Measurements from ENCODE around the gene PRND. TPM values are rescaled to one million over a fixed set of nuclear protein-coding genes. Genes with fewer than 3 reads are reported as not detected.
"Not testable (repeated sequence)": the region's sequence is repeated elsewhere in the genome, so short reads cannot be mapped to it uniquely, and the experiment has no call there.

PRND gene
- total RNA-seq, 4 donors from 2014 or later: under 0.01 TPM; not detected in 3

GRCh38 chr20:4749326-4749725, 27.6 kb downstream of the PRND start:
- DNase-seq (ENCODE audit: low spot score in 2 of 2): no peak
- no peaks in the 10 kb centered on the region for H3K9me3 ChIP-seq
- H3K27me3 ChIP-seq: peaks cover 0 to 7% of the 10 kb centered on the region in 2 donors

GRCh38 chr20:4750381-4750780, 28.7 kb downstream of the PRND start:
- Histone ChIP-seq H3K27me3 (peaks cover 0 to 7% of the 10 kb centered on the region in 2 donors), H3K9me3 (no peaks in the 10 kb centered on the region), H3K36me3 (no peaks in the 10 kb centered on the region), H3K4me1 (no peaks in the 10 kb centered on the region), H3K4me3 (no peak overlapping the region), H3K27ac (no peak overlapping the region)
- no peak for TF ChIP-seq CTCF (IDR thresholded peaks at IDR 0.05)
- TF ChIP-seq EP300 (IDR thresholded peaks at IDR 0.05): no peak
- TF ChIP-seq POLR2A (IDR thresholded peaks at IDR 0.05): no peak
- WGBS, 2 donors: 62 to 84% methylated on average over 3 to 4 of the region's 4 CpGs
- DNase-seq (ENCODE audit: low spot score in 2 of 2): no peak

More at GRCh38 chr20:4749326-4749725, 27.6 kb downstream of the PRND start:
- no peak overlapping the region for H3K27ac ChIP-seq
- H3K36me3 ChIP-seq: no peaks in the 10 kb centered on the region
- H3K4me3 ChIP-seq: no peak overlapping the region
- WGBS, 2 donors: 77 to 82% methylated on average over 4 of the region's 4 CpGs
- TF ChIP-seq CTCF (IDR thresholded peaks at IDR 0.05): no peak
- TF ChIP-seq EP300 (IDR thresholded peaks at IDR 0.05): no peak
- TF ChIP-seq POLR2A (IDR thresholded peaks at IDR 0.05): no peak
- H3K4me1 ChIP-seq: no peaks in the 10 kb centered on the region

GRCh38 chr20:4759100-4759884, 37.6 kb downstream of the PRND start:
- not testable (repeated sequence) for H3K27me3 ChIP-seq; H3K27ac ChIP-seq; H3K36me3 ChIP-seq; H3K9me3 ChIP-seq; H3K4me3 ChIP-seq; DNase-seq (ENCODE audit: low spot score in 2 of 2)
- 78 to 79% methylated on average over 16 of the region's 16 CpGs for WGBS, 2 donors
- H3K4me1 ChIP-seq: peaks cover 0 to 23% (median 2%) of the 10 kb centered on the region in 4 donors
- peak in 1 of 5 experiments; percentile 14 for TF ChIP-seq CTCF (IDR thresholded peaks at IDR 0.05)

- no peak for DNase-seq (ENCODE audit: low spot score in 2 of 2)
- Histone ChIP-seq H3K9me3 (no peaks in the 10 kb centered on the region), H3K27me3 (peaks cover 0 to 5% of the 10 kb centered on the region in 2 donors), H3K27ac (no peak overlapping the region), H3K4me1 (peaks cover 0 to 23% (median 2%) of the 10 kb centered on the region in 4 donors), H3K4me3 (no peak overlapping the region), H3K36me3 (no peaks in the 10 kb centered on the region)
- 68 to 76% methylated on average over 10 of the region's 10 CpGs for WGBS, 2 donors
- TF ChIP-seq CTCF (IDR thresholded peaks at IDR 0.05): no peak
- TF ChIP-seq EP300 (IDR thresholded peaks at IDR 0.05): no peak
- TF ChIP-seq POLR2A (IDR thresholded peaks at IDR 0.05): no peak
Observed at GRCh38 chr20:4763261-4763660, 41.6 kb downstream of the PRND start.

GRCh38 chr20:4763723-4764510, 42.2 kb downstream of the PRND start:
- H3K9me3 ChIP-seq: no peaks in the 10 kb centered on the region
- peaks cover 0 to 23% (median 2%) of the 10 kb centered on the region in 4 donors for H3K4me1 ChIP-seq
- DNase-seq (ENCODE audit: low spot score in 2 of 2): no peak
- no peak overlapping the region for H3K27ac ChIP-seq
- WGBS, 2 donors: 64 to 69% methylated on average over 3 of the region's 3 CpGs
- H3K36me3 ChIP-seq: no peaks in the 10 kb centered on the region
- peaks cover 0 to 2% of the 10 kb centered on the region in 2 donors for H3K27me3 ChIP-seq
- TF ChIP-seq CTCF (IDR thresholded peaks at IDR 0.05) (no peak), EP300 (IDR thresholded peaks at IDR 0.05) (no peak), POLR2A (IDR thresholded peaks at IDR 0.05) (no peak)
- H3K4me3 ChIP-seq: no peak overlapping the region

All from tibial nerve (tissue), 4 donors.